Ishikawa (cell line): ENCODE data around the gene ATG16L1.
A peak's percentile ranks its signal among the peaks of the same experiment; 100 is the strongest.

Experiments used
- CEBPB ChIP-seq: IDR thresholded peaks from 2 replicates; pipeline ENCODE4 v1.6.1; 2012
- CREB1 ChIP-seq: IDR thresholded peaks from 2 replicates; pipeline ENCODE4 v1.6.1; 2012; ENCODE audit warnings: low read depth
- EGR1 ChIP-seq: IDR thresholded peaks from 2 replicates; pipeline ENCODE4 v1.6.1; 2012
- EP300 ChIP-seq: IDR thresholded peaks from 2 replicates; pipeline ENCODE4 v1.6.1; 2012; ENCODE audit warnings: borderline replicate concordance
- FOXM1 ChIP-seq: IDR thresholded peaks from 2 replicates; pipeline ENCODE4 v1.6.1; 2012; ENCODE audit warnings: low read depth, borderline replicate concordance
- NFIC ChIP-seq: IDR thresholded peaks from 2 replicates; pipeline ENCODE4 v1.6.1; 2012
- RAD21 ChIP-seq: IDR thresholded peaks from 2 replicates; pipeline ENCODE4 v1.6.1; 2012; ENCODE audit warnings: low read depth
- REST ChIP-seq: IDR thresholded peaks from 2 replicates; pipeline ENCODE4 v1.6.1; 2012; ENCODE audit warnings: low read depth, mild to moderate bottlenecking
- TAF1 ChIP-seq: IDR thresholded peaks from 2 replicates; pipeline ENCODE4 v1.6.1; 2012; ENCODE audit warnings: low read depth, mild to moderate bottlenecking
- TCF12 ChIP-seq: IDR thresholded peaks from 2 replicates; pipeline ENCODE4 v1.6.1; 2012; ENCODE audit warnings: low read depth
- TEAD4 ChIP-seq: IDR thresholded peaks from 2 replicates; pipeline ENCODE4 v1.6.1; 2012
- YY1 ChIP-seq: IDR thresholded peaks from 2 replicates; pipeline ENCODE4 v1.6.1; 2012; ENCODE audit warnings: low read depth
- ZBTB7A ChIP-seq: IDR thresholded peaks from 2 replicates; pipeline ENCODE4 v1.6.1; 2012; ENCODE audit warnings: low read depth
- TF ChIP-seq, protein P1 (sequence below): IDR thresholded peaks from 2 replicates; pipeline ENCODE4 v1.6.1; 2012
- TF ChIP-seq, protein P2 (sequence below): IDR thresholded peaks from 2 replicates; pipeline ENCODE4 v1.6.1; 2012

ATG16L1 gene

GRCh38 chr2:233321166-233321565 lies 69.7 kb downstream of the ATG16L1 start:
- no peak for TF ChIP-seq TAF1
- TF ChIP-seq YY1 = no peak
- TF ChIP-seq CREB1 = no peak
- TF ChIP-seq, protein P1, sequence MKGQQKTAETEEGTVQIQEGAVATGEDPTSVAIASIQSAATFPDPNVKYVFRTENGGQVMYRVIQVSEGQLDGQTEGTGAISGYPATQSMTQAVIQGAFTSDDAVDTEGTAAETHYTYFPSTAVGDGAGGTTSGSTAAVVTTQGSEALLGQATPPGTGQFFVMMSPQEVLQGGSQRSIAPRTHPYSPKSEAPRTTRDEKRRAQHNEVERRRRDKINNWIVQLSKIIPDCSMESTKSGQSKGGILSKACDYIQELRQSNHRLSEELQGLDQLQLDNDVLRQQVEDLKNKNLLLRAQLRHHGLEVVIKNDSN = no peak
- TF ChIP-seq ZBTB7A = no peak
- TF ChIP-seq EP300 = no peak
- TF ChIP-seq EGR1 = no peak
- TF ChIP-seq REST = no peak
- no peak for TF ChIP-seq TCF12
- TF ChIP-seq FOXM1 = no peak
- TF ChIP-seq, protein P2, sequence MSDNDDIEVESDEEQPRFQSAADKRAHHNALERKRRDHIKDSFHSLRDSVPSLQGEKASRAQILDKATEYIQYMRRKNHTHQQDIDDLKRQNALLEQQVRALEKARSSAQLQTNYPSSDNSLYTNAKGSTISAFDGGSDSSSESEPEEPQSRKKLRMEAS = no peak
- no peak for TF ChIP-seq RAD21
- TF ChIP-seq TEAD4 = no peak
- no peak for TF ChIP-seq CEBPB
- no peak for TF ChIP-seq NFIC

DNA sequence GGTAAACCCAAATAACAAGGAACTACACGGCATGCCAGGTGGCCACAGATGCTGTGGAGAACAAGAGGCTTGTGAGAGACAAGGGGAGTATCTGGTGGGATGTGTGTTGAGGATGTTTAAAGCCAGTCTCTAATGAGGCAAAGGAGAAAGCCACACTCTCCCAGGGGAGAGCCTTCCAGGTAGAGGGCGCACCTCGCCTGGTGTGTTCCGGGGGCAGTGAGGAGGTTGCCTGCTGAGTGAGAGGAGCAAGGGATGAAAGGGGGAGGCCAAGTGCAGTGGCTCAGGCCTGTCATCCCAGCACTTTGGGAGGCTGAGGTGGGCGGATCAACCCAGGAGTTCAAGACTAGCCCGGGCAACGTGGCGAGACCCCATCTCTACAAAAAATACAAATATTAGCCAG lies 72.4 kb downstream of the ATG16L1 start:
- TF ChIP-seq, protein P2 = no peak
- TF ChIP-seq, protein P1 = no peak
- TF ChIP-seq CEBPB (no peak), FOXM1 (no peak), CREB1 (no peak), REST (no peak), EP300 (no peak), EGR1 (no peak), TAF1 (no peak), TEAD4 (no peak), YY1 (no peak), TCF12 (no peak), NFIC (no peak), RAD21 (no peak), ZBTB7A (no peak)

GRCh38 chr2:233325256-233325655 lies 73.8 kb downstream of the ATG16L1 start:
- TF ChIP-seq CREB1 = no peak
- TF ChIP-seq EP300 = no peak
- no peak for TF ChIP-seq TCF12
- no peak for TF ChIP-seq NFIC
- no peak for TF ChIP-seq REST
- no peak for TF ChIP-seq YY1
- TF ChIP-seq CEBPB = no peak
- no peak for TF ChIP-seq TAF1
- TF ChIP-seq RAD21 = no peak
- no peak for TF ChIP-seq TEAD4
- TF ChIP-seq ZBTB7A = no peak
- TF ChIP-seq, protein P2 = no peak
- TF ChIP-seq EGR1 = no peak
- TF ChIP-seq FOXM1 = no peak
- TF ChIP-seq, protein P1 = no peak

GRCh38 chr2:233325814-233326213 lies 74.3 kb downstream of the ATG16L1 start:
- TF ChIP-seq RAD21 (no peak), REST (peak; percentile 54; the same call in 1 of the 2 replicates)
